Measurements from ENCODE around the gene EML2.

GRCh38 chr19:45646345-45646698, 7.1 kb upstream of the EML2 start:
- TF ChIP-seq ZBTB20 (tag by site-specific recombination; IDR thresholded peaks at IDR 0.05): no peak
- TF ChIP-seq PBX3 (CRISPR knock-in tag; IDR thresholded peaks at IDR 0.05): no peak
- no peak for TF ChIP-seq GLI4 (tag by site-specific recombination; IDR thresholded peaks at IDR 0.05)
- TF ChIP-seq ZBTB1 (tag by site-specific recombination; IDR thresholded peaks at IDR 0.05): no peak
- TF ChIP-seq ZNF658 (tag by site-specific recombination; IDR thresholded peaks at IDR 0.05): no peak
- TF ChIP-seq CTCF (tag by site-specific recombination; IDR thresholded peaks at IDR 0.05): no peak
